Islet precursor cell (in vitro differentiated cells): ENCODE data around the gene KCNJ6.
"Not testable (repeated sequence)": the region's sequence is repeated elsewhere in the genome, so short reads cannot be mapped to it uniquely, and the experiment has no call there.

Experiments used
- DNase-seq: peaks from one replicate; pipeline ENCODE4 v3.0.0-alpha.2; 2018

Gene KCNJ6

GRCh38 chr21:37767984-37768383, 148.3 kb downstream of the KCNJ6 start:
- no peak for DNase-seq

- no peak for DNase-seq
Measured at GRCh38 chr21:37766129-37766528, 150.1 kb downstream of the KCNJ6 start.

DNA sequence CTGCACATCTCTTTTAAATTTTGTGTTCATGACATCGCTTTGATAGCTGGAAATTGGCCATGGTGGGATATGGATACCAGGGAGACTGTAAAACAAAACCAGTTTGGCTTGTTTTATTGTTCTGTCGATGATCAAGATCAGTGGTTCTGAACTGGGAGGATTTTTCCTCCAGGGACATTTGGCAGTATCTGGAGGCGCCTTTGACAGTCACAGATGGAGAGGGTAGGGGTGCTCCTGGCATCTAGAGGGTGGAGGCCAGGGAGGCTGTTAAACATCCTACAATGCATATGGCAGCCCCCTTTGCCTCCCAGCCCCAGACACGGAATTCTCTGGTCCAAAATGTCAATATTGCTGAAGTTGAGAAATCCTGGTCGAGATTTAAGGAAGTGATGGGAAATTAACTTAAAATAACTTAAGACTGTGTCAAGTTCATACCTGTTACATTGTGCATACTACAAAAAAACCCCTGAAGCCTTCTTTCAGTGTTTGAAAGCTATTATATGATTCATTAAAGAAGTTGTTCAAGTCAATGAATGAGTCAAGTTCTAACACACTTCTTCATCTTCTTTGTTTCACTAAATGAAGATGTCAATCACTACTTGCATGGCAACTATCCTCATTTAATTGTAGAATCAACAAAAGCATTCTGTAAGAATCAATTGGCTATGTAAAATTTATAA, 150.9 kb downstream of the KCNJ6 start:
- DNase-seq: peak; percentile 7

DNA sequence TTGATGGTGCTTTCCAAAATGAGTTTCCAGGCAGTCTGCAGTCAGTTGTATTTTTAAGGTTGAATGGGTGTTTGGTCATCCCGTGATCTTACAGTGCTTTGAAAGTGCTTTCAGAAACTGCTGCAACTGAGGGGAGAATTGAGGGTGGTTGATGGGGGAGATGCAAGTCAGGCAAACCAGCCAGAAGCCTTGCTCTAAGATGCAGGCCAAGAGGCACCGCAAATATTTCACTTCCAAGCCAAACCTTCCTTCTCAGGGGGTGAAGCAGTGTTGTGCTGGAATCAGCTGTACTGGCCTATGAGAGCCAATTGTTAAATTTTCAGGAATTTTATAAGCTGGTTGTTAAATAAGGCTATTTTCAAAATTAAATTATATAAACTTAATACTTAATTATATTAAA, 151.6 kb downstream of the KCNJ6 start:
- DNase-seq: peak; percentile 16

GRCh38 chr21:37763298-37763697, 153.0 kb downstream of the KCNJ6 start:
- no peak for DNase-seq

DNA sequence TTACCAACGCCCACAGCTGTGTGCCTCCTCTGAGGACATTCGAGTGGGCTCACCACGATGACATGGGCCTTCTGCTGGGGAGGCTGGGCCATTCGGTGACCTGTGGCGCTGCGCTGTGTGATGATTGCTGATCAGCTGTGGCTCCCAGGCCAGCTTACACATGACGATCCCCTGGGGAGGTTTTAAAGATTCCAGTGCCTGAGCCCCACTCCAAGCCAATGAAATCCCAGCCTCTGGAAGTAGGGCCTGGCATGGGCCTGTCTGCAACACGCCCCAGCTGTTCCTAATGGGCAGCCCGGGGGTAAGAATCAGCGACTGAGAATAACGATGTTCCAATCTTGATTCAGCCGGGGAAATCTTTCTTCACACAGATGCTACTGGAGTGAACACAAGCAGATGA, 153.7 kb downstream of the KCNJ6 start:
- no peak for DNase-seq

DNA sequence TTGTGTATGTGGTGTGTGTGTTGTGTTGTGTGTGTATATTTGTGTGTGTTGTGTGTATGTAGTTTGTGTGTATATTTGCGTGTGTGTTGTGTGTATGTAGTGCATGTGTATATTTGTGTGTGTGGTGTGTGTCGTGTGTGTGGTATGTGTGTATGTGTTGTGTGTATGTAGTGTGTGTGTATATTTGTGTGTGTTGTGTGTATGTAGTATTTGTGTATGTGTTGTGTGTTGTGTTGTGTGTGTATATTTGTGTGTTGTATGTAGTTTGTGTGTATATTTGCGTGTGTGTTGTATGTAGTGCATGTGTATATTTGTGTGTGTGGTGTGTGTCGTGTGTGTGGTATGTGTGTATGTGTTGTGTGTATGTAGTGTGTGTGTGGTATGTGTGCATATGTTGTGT, 154.9 kb downstream of the KCNJ6 start:
- DNase-seq: not testable (repeated sequence)

DNA sequence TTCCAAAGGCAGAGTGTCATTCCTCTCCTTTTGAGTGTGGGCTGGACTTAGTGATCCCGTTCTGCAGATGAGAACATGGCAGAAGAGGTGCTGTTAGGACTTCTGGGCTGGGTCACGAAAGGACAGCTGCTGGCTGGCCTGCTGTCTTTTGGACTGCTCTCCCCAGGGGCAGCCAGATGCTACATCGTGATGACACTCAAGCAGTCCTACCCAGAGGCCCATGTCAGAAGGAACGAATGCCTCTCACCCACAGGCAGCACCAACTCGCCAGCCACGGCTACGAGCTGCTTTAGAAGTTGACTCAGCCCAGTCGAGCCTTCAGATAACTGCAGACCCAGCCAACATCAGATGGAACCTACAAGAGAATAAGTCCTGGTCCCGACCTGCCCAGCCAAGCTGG, 156.5 kb downstream of the KCNJ6 start:
- DNase-seq: no peak

DNA sequence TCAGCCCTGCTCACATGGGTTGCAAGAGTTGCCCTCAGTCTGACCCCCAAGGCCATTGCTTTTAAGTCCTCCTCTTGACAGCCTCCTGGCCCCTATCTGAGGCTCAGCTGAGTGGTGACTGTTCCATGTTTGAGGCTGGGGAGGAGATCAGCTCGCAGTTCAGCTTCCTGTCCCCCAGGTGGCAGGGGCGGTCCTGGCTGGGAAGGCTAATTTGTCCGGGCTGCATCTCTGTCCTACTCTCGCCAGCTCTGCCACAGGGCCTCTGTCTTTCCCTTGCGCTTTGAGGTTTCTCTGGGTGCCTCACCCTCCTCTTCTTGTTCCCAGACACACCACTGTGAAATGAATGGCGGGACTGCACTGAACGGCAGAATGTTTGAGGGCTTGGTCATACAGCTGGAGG, 157.3 kb downstream of the KCNJ6 start:
- peak; percentile 84 for DNase-seq

DNA sequence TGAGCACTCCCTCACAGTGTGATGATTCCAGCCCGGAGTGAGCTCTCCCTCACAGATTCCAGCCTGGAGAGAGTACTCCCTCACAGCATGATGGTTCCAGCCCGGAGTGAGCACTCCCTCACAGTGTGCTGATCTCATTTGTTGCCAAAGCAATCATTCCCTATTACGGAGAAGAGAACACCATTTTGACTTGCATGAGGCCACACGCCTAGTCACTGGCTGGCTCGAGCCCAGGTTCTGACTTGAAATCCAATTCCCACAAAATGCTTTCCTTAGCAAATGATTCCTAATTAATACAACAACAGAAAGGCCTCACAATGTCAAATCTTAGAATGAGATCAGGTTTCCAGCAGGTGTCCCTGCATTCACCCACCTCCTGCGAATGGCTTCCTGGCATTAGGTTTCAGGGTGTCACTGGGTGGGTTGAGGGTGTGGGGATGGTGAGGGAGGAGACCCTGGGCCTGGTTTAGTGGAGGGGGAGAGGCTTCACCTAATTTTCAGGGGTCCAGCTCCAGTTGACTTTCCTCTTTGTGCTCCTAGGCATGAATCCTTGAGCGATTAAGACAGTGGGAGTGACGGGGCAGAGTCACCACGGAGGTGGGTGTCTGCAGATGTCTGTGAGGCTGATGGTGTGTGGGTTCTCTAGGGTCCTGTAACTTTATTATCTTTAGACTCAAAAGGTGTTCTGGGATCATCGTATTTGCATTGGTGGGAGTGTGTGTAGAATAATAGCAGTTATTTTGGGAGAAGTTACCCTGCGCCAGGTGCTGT, 158.5 kb downstream of the KCNJ6 start:
- no peak for DNase-seq

DNA sequence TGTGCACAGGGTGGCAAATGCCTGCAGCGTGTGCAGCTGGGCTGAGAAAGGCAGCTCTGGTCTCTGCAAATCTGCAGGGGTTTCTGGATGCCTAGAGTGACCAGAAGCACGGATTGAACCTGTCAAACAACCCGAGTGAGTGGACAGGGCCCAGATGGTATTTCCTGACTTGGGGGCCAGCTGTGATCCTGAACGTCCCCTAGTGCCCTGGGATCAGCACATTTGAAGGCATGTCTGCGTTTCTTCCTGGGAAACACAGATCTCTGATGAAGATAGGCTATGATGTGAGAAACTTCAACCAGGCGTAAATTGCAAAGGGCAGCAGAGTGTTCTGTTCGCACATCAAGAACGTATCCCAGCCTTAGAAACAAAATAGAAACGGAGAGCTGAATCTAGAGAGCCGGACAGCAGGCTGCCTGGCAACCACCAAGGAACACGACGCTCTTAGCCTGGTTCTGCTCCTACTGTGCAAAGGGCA, 163.1 kb downstream of the KCNJ6 start:
- peak; percentile 59 for DNase-seq

DNA sequence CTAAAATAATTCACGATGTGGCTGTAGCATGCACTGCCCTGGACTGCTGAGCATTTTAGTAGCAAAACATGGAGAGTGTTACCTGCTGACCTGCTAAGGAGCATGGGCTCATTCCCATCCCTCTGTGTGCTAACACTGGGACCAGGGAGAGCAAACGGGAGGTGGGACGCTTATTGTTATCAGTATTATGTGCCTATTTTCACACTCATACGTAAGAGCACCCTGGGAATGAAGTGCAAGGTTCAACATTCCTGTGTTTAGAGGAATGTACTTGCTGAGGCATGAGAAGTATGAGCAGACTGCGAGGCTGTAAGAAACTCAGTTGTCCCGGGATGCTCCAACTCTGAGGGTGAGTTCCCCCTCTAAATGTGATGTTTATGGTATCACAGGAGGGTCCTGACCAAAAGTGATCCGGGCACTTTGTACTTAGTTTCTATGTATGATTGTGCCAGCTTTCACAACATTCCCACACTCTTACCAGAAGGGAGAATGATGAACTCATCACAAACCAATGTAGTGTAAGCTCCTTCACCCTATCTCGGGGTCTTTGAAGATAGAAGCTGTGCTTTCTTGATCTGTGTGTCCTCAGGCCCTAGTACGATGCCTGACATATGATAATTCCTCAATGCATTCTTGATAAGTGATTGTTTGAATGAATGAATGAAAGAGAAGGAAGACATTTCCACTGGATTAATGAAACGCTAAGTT, 164.8 kb downstream of the KCNJ6 start:
- no peak for DNase-seq

GRCh38 chr21:37749132-37749531, 167.1 kb downstream of the KCNJ6 start:
- no peak for DNase-seq

DNA sequence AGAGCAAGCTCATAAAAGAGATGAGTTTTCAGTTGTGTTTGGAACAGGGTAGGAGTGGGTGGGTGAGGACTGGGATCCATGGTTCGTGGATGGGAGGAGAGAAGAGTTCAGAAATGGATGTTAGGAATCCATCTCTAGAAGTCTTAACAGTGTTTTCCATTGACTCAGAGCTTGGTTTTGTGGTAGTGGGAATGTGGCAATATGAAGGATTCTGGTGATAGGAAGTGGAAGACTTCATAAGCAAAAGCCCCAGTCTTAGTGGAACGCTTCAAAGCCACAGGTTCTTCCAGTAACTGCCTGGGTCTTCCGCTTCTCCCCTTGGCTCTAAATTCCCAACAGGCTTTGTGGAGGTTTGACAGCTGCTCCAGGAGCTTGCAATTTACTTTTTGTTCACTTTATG, 167.9 kb downstream of the KCNJ6 start:
- DNase-seq: no peak

DNA sequence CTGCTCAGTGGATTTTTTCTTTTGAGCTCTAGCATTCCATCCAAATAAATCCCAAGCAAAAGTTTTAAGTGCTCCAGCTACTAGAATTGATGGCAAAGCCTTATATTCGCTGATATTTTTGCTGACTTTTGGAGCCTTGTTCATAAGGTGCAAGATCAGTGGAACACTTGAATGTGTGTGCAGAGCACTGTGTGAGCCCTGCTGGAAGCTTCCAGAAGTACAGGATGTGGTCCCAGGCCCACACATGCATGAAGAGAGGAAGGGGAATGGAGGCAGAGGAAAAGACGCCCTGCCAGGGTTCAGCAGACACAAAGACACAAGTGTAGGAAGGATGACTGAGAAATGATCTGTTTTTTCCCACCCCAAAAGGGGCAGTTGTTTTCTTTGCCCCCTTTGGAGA, 169.4 kb downstream of the KCNJ6 start:
- no peak for DNase-seq

DNA sequence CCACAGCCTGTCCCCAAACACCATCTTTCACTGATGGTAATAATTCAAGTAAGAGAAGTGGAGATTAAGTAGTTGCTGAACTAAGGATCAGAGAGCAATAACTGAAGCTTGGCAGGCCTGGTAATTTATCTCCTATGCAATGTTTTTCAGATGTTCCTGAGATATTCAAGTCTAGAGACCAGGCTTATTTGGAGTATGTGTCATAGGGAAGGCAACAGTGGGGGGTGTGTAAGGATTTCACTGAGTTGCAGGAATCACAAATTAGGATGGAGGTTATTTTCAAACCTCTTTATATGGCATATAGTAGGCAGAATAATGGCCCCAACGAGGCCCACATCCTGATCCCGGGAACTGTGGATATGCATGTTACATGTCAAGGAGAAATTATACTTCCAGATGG, 171.7 kb downstream of the KCNJ6 start:
- DNase-seq: no peak

GRCh38 chr21:37742532-37742931, 173.7 kb downstream of the KCNJ6 start:
- no peak for DNase-seq

- DNase-seq: no peak
Measured at GRCh38 chr21:37742115-37742514, 174.1 kb downstream of the KCNJ6 start.

GRCh38 chr21:37737996-37738395, 178.3 kb downstream of the KCNJ6 start:
- DNase-seq: no peak

DNA sequence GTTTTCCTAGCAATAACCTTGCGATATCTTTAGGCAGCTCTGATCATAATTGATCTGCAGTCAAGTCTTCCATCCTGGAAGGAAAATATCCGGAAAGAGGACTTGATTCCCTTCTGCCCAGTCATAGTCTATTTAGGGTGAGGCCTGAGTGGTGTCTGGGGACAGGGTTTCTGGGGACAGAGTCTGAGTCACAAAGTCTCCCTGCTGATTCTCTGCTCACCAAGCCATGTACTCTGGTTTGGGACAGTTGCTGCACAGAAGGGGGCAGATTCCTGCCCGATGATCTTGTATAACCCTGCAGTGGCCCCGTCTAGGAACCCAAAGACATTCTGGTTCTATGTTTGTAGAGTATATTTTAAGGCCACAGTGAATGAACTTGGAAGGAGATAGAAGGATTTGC, 178.8 kb downstream of the KCNJ6 start:
- DNase-seq: no peak

DNA sequence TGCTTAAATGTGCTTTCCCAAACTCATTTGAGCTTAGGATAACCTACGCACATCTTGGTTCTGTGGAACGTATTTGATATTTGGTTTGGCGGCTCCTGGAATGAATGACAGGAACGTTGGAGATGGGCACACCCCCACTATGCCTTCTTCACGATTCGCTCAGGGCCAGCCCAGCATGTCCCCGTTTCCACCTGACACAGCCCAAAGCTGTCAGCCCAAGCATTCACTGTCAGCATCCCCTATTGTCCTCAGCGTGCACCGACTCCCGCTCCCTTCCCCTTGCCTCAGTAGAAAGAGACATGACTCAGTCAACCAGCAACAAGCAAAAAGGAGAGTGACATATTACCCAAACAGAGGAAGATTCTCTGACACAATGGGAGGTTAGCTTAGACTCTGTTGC, 181.4 kb downstream of the KCNJ6 start:
- DNase-seq: no peak

- no peak for DNase-seq
Measured at GRCh38 chr21:37732927-37733326, 183.3 kb downstream of the KCNJ6 start.

- DNase-seq: no peak
Measured at GRCh38 chr21:37724201-37724600, 192.1 kb downstream of the KCNJ6 start.

GRCh38 chr21:37717534-37717933, 198.7 kb downstream of the KCNJ6 start:
- no peak for DNase-seq
